ENCODE measurements around the gene SPOCK1. TPM values are rescaled to one million over a fixed set of nuclear protein-coding genes. Genes with fewer than 3 reads are reported as not detected.

The SPOCK1 gene
- total and polyA plus RNA-seq, 2 donors (not counting 3 experiments of a cell fraction or from before 2014, with no cell fraction given), result 144 to 280 TPM

DNA sequence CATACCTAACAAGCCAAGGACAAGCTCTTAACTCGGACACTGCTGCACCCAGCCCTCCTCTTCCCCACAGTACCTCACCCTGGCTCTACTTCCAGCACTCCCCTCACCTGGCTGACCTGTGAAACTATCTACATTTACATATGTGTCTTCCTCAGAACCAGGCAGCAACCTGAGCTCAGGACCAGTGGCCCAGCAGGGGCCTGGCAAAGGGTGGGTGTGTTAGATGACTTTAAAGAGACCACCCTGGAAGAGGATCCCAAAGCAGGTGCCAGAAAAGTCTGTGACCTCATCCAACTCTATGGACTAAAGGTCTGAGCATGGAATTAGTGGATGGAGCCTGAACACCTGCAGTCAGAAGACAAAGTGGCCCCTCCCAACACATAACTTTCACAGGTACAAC is 400.9 kb downstream of the SPOCK1 start:
- Histone ChIP-seq H3K79me2 (ENCODE audit: control insufficient read depth, insufficient read depth, low read length) (no peaks in the 10 kb centered on the region), H3K4me3 (replicated peaks in 1 of 3; ENCODE audit: insufficient read depth in 1 of 3, low read depth in 1 of 3, low read length in 3 of 3) (no peak overlapping the region), H3K27me3 (ENCODE audit: control insufficient read depth in 2 of 2, insufficient read depth in 2 of 2, low read length in 2 of 2) (no peaks in the 10 kb centered on the region), H3K27ac (ENCODE audit: insufficient read depth, low read depth, low read length) (no peak overlapping the region), H3K36me3 (ENCODE audit: control insufficient read depth in 2 of 2, extremely low read depth in 1 of 2, insufficient read depth in 2 of 2, low read length in 2 of 2) (no peaks in the 10 kb centered on the region), H2AFZ (ENCODE audit: low read depth, low read length) (no peak overlapping the region), H3K9me1 (replicated peaks; ENCODE audit: control insufficient read depth, extremely low read depth, insufficient read depth, low read length) (no peaks in the 10 kb centered on the region), H3K4me2 (ENCODE audit: insufficient read depth, low read length) (no peak overlapping the region), H3K9ac (replicated peaks; ENCODE audit: extremely low read depth, insufficient read depth, low read length) (no peak overlapping the region), H3K9me3 (replicated peaks; ENCODE audit: control insufficient read depth, insufficient read depth, low read length) (no peaks in the 10 kb centered on the region), H4K20me1 (replicated peaks; ENCODE audit: control insufficient read depth, extremely low read depth, insufficient read depth, low read length) (no peaks in the 10 kb centered on the region), H3K4me1 (ENCODE audit: control insufficient read depth, extremely low read depth, insufficient read depth, low read length) (no peaks in the 10 kb centered on the region)
- dilution Hi-C loops (cut with MboI; ENCODE audit: extremely low pct_ligation_motif_present, low sequenced_read_pairs), result no loop called here
- CTCF ChIA-PET, result no interaction called here
- BruUV-seq (replicated peaks), result no TSS peak
- no peak for TF ChIP-seq JUN (IDR thresholded peaks at IDR 0.05; ENCODE audit: borderline replicate concordance, insufficient read depth, insufficient read length, low read depth)
- TF ChIP-seq GATA2 (IDR thresholded peaks at IDR 0.05; ENCODE audit: insufficient read depth, insufficient read length, low read depth, low read length), result no peak
- no peak for TF ChIP-seq EZH2 (IDR thresholded peaks at IDR 0.05; ENCODE audit: borderline replicate concordance, low read depth, low read length, severe bottlenecking)
- TF ChIP-seq, protein P1, sequence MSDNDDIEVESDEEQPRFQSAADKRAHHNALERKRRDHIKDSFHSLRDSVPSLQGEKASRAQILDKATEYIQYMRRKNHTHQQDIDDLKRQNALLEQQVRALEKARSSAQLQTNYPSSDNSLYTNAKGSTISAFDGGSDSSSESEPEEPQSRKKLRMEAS (IDR thresholded peaks at IDR 0.05; ENCODE audit: insufficient read depth, insufficient read length), result no peak
- TF ChIP-seq FOS (IDR thresholded peaks at IDR 0.05; ENCODE audit: borderline replicate concordance, insufficient read depth, low read length), result no peak
- no peak for TF ChIP-seq POLR2A (IDR thresholded peaks at IDR 0.05; ENCODE audit: low read depth, low read length)
- no peak for TF ChIP-seq POLR2AphosphoS5 (IDR thresholded peaks at IDR 0.05; ENCODE audit: insufficient read depth, low read depth, low read length)
- no peak for TF ChIP-seq MYC (IDR thresholded peaks at IDR 0.05; ENCODE audit: low read depth, low read length)
- TF ChIP-seq, protein P2, sequence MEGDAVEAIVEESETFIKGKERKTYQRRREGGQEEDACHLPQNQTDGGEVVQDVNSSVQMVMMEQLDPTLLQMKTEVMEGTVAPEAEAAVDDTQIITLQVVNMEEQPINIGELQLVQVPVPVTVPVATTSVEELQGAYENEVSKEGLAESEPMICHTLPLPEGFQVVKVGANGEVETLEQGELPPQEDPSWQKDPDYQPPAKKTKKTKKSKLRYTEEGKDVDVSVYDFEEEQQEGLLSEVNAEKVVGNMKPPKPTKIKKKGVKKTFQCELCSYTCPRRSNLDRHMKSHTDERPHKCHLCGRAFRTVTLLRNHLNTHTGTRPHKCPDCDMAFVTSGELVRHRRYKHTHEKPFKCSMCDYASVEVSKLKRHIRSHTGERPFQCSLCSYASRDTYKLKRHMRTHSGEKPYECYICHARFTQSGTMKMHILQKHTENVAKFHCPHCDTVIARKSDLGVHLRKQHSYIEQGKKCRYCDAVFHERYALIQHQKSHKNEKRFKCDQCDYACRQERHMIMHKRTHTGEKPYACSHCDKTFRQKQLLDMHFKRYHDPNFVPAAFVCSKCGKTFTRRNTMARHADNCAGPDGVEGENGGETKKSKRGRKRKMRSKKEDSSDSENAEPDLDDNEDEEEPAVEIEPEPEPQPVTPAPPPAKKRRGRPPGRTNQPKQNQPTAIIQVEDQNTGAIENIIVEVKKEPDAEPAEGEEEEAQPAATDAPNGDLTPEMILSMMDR (IDR thresholded peaks at IDR 0.05; ENCODE audit: extremely low read depth in 1 of 2, insufficient read depth in 1 of 2, low read depth in 1 of 2, low read length in 2 of 2), result no peak
- intact Hi-C loops (cut with micrococcal nuclease), result no loop called here
- DNase-seq (ENCODE audit: low read depth, low spot score) (no peak), FAIRE-seq (no peak)
- POLR2A ChIA-PET, result no interaction called here

Data from endothelial cell of umbilical vein (primary cell).